ENCODE measurements around the gene ZNF493.

Gene ZNF493

GRCh38 chr19:21383980-21384582 lies 12.9 kb upstream of the ZNF493 start:
- no peak for TF ChIP-seq TAF1 (IDR thresholded peaks at IDR 0.05; ENCODE audit: borderline replicate concordance, insufficient read depth, low read length)
- TF ChIP-seq POLR2AphosphoS5 (IDR thresholded peaks at IDR 0.05; ENCODE audit: low read depth, low read length) = no peak
- TF ChIP-seq FOXP2 (optimal IDR thresholded peaks at IDR 0.05; ENCODE audit: borderline replicate concordance, extremely low read depth, extremely low read length, insufficient read depth) = no peak
- TF ChIP-seq REST (IDR thresholded peaks at IDR 0.05; ENCODE audit: insufficient read depth in 1 of 2, low read depth in 2 of 2, low read length in 2 of 2) = no peak
- no peak for TF ChIP-seq SIN3A (IDR thresholded peaks at IDR 0.05; ENCODE audit: borderline replicate concordance, insufficient read depth, low read length)

DNA sequence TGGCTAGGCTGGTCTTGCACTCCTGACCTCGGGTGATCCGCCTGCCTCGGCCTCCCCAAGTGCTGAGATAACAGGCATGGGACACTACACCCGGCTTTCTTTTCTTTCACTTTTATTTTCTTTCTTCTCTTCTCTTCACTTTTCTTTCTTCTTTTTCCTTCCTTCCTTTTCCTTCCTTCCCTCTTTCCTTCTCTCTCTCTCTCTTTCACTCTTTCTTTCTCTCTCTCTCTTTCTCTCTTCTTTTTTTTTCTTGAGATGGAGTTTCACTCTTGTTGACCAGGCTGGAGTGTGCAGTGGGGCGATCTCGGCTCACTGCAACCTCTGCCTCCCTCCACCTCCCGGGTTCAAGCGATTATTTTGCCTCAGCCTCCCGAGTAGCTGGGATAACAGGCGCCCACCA lies 812 bp upstream of the ZNF493 start:
- TF ChIP-seq SIN3A (IDR thresholded peaks at IDR 0.05; ENCODE audit: borderline replicate concordance, insufficient read depth, low read length) (no peak), TAF1 (IDR thresholded peaks at IDR 0.05; ENCODE audit: borderline replicate concordance, insufficient read depth, low read length) (no peak), FOXP2 (optimal IDR thresholded peaks at IDR 0.05; ENCODE audit: borderline replicate concordance, extremely low read depth, extremely low read length, insufficient read depth) (no peak), POLR2AphosphoS5 (IDR thresholded peaks at IDR 0.05; ENCODE audit: low read depth, low read length) (no peak), REST (IDR thresholded peaks at IDR 0.05; ENCODE audit: insufficient read depth in 1 of 2, low read depth in 2 of 2, low read length in 2 of 2) (no peak)

DNA sequence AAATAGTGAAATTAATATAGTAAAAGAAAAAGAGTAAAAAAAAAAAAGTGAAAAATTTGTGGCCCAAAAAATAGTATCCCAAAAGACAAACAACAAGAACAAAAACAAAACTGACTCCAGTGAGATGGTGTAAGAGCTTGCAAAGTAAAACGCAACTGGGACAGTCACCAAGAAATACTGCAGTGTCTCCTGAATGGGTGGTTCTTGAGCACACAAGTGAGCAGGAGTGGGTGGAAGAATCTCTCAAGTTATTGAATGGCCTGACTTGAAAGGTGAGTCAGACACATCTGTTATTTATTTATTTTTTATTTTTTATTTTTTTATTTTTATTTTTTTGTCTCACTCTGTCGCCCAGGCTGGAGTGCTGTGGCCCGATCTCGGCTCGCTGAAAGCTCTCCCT lies 1.9 kb downstream of the ZNF493 start:
- TF ChIP-seq REST (IDR thresholded peaks at IDR 0.05; ENCODE audit: insufficient read depth in 1 of 2, low read depth in 2 of 2, low read length in 2 of 2) (no peak), TAF1 (IDR thresholded peaks at IDR 0.05; ENCODE audit: borderline replicate concordance, insufficient read depth, low read length) (no peak), POLR2AphosphoS5 (IDR thresholded peaks at IDR 0.05; ENCODE audit: low read depth, low read length) (no peak), FOXP2 (optimal IDR thresholded peaks at IDR 0.05; ENCODE audit: borderline replicate concordance, extremely low read depth, extremely low read length, insufficient read depth) (no peak), SIN3A (IDR thresholded peaks at IDR 0.05; ENCODE audit: borderline replicate concordance, insufficient read depth, low read length) (no peak)

- TF ChIP-seq FOXP2 (optimal IDR thresholded peaks at IDR 0.05; ENCODE audit: borderline replicate concordance, extremely low read depth, extremely low read length, insufficient read depth) = no peak
- no peak for TF ChIP-seq REST (IDR thresholded peaks at IDR 0.05; ENCODE audit: insufficient read depth in 1 of 2, low read depth in 2 of 2, low read length in 2 of 2)
- no peak for TF ChIP-seq SIN3A (IDR thresholded peaks at IDR 0.05; ENCODE audit: borderline replicate concordance, insufficient read depth, low read length)
- no peak for TF ChIP-seq POLR2AphosphoS5 (IDR thresholded peaks at IDR 0.05; ENCODE audit: low read depth, low read length)
- TF ChIP-seq TAF1 (IDR thresholded peaks at IDR 0.05; ENCODE audit: borderline replicate concordance, insufficient read depth, low read length) = no peak
Observed at GRCh38 chr19:21402303-21402985, 5.5 kb downstream of the ZNF493 start.
